NCI-H226 (cell line): ENCODE measurements around the gene CNST.
"Not testable (repeated sequence)": the region's sequence is repeated elsewhere in the genome, so short reads cannot be mapped to it uniquely, and the experiment has no call there.

Source experiments
- DNase-seq: peaks from one replicate; pipeline ENCODE4 v3.0.0-alpha.2; 2015

CNST gene

DNA sequence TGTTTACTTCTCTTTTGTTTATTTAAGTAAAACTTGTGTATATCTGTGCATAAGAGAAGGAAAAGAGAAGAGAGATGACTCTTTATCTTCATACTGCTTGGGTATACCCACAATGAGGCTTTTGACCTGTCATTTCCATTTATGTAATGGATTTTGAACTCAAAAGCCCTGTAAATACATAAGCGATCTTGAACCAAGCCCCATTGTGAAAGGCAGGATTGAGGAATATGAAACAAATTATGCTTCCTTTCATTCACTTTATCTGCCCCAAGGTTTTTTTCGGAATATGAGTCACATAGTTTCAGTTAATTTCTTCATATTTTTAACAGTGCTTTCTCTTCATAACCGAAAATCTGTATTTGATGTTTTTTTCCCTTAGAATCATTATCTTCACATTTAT, 21.4 kb downstream of the CNST start:
- DNase-seq = no peak

DNA sequence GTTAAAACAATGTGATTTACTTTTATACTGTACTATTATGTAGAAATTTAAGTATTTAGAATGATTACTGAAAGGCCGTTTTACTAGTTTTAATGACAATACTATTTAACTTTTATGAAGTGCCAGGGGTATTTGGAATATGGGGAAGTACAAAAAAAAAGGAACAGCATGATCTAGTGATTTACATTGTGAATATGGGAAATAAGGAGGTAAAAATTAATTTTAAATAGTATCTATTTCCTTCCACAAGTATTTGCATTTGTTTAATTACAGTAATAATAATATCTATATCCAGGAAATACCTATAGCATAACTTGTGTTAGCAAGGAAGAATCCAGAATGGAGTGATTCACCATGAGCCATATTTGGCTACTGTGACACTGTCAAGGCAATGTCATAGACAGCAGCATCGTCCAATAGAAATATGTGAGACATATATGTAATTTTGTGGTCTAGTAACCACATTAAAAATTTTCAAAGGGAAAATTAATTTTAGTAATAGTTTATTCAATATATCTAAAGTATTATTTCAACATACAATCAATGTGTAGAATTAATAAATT, 22.0 kb downstream of the CNST start:
- peak; percentile 22 for DNase-seq

DNA sequence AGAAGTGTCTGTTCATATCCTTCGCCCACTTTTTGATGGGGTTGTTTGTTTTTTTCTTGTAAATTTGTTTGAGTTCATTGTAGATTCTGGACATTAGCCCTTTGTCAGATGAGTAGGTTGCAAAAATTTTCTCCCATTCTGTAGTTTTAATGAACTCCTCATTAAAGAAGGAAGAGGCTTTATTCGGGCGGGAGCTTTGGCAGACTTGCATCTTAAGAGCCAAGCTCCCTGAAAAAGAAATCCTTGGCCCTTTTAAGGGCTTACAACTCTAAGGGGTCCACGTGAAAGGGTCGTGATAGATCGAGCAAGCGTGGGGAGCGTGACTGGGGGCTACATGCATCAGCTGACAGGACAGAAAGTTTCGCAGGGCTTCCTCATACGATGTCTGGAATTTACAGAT, 23.7 kb downstream of the CNST start:
- not testable (repeated sequence) for DNase-seq

DNA sequence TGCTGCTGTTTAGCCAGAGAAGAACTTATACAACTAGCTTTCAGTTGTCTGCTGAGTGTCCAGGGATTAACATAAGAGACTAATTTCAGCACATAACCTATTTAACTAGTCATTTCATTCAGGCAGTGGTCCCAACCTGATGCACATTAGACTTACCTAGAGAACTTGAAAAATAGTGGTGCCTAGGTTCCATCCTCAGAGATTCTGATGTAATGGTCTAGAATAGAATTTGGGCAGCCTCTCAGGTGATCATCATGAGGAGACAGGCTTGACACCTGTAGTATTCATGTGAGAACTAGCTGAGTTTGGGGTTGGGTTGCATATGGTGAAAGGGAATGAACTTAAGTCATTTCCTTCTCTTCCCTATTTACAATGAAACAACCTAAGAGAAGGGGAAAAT, 24.8 kb downstream of the CNST start:
- no peak for DNase-seq

DNA sequence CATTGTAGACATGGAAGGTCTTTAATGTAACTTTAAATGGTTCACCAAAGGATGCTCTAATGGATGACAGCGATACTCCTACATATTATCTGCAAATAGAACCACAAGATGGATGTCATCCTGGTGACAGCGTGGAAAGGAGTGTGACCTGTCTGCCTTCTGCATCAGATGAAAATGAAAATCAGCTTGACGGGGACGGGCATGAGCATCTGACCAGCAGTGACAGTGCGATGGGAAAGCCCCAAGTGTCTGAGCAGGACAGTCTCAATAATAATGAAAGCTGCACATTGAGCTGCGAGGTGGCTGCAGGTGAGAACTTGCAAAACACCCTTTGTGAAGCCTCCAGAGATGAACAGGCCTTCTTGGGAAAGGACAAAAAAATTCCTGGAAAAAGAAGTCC, 25.2 kb downstream of the CNST start:
- no peak for DNase-seq

DNA sequence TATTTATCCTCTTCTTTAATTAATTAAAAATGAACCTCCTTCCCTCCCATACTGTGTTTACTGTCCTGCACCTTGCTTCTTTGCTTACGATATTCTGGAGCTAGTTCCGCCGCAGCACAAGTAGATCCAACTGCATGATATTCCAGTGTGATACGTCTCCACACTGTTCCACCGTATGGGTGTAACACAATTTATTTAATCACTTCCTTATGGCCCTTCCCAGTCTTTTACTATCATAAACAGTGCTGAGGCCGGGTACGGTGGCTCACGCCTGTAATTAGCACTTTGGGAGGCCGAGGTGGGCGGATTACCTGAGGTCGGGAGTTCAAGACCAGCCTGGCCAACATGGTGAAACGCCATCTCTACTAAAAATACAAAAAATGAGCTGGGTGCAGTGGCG, 25.7 kb downstream of the CNST start:
- no peak for DNase-seq

DNA sequence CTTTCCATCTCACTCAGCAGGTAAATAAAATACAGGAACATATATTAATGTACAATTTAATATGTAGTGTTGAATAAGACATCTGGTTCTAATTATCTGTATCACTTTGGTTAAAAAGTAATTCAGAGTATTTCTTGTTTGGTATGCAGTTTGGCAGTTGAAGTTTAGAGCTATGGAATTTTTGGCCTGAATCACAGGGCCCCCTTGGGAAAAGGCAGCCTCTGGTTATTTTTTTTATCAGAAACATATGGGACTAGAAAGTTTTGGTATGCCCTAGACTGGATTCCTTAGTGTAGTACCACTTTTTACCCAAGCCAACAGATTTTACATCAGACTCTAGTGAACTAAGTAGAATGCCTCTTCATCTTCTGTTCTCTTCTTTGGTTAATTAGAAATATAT, 26.4 kb downstream of the CNST start:
- DNase-seq = no peak

DNA sequence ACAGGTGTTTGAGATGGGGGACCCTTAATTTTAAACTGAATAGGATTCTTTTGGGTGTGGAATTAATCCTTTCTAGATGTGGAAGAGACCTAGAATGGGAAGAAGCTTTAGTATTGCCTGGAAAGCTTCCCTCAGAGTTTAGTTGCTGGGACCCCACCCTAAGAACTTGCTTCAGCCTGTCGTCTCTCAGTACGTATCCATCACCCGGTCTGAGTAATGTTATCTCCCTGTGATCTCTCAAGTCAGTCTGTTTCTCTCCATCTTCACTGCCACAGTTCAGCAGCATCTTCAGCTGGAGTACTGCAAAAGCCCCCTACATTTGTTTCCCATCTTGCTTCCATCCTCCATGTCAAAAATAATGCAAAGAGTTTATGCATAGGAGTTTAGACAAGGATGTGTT, 28.9 kb downstream of the CNST start:
- DNase-seq = no peak

DNA sequence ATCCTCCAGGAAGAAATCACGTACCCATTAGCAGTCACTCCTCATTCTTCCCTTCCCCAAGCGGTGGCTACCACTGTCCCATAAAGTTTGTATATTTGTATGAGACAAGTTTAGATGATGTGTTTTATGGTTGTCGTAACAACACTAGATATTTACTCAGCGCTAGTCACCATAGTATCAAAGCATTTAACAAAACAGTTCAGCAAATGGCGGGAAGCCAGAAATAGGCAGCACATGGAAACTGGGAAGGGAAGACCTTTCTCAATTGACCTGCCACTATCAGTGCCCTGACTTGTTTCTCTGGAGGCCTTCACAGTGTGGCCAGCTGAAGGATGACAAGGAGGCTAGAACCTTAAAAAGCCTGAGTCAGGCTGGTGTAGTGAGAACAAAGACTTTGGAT, 31.1 kb downstream of the CNST start:
- peak; percentile 45 for DNase-seq

DNA sequence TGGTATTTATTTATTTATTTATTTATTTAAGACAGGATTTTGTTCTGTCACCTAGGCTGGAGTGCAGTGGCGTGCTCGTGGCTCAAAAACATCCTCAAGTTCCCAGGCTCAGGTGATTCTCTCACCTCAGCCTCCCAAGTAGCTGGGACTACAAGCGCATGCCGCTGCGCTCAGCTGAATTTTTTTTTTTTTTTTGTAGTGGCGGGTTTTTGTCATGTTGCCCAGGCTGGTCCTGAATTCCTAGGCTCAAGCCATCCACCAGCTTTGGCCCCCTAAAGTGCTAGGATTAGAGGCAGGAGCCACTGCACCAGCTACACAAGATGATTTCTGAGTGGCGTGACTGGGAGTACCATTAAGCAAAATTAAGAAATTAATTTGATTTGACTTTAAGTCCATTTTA, 31.7 kb downstream of the CNST start:
- DNase-seq = no peak

DNA sequence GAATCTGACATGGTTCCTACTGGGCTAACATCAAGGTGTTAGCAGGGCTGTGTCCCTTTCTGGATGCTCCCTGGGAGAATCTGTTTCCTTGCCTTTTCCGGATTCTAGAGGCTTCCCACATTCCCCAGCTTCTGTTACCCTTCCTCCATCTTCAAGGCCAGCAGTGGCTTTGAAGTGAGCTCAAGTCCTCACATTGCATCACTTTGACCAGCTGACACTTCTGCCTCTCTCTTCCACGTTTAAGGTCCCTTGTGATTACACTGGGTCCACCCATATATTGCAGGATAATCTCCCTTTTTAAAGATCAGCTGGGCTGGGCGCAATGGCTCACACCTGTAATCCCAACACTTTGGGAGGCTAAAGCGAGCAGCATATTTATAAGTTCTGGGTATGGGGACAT, 33.1 kb downstream of the CNST start:
- no peak for DNase-seq

DNA sequence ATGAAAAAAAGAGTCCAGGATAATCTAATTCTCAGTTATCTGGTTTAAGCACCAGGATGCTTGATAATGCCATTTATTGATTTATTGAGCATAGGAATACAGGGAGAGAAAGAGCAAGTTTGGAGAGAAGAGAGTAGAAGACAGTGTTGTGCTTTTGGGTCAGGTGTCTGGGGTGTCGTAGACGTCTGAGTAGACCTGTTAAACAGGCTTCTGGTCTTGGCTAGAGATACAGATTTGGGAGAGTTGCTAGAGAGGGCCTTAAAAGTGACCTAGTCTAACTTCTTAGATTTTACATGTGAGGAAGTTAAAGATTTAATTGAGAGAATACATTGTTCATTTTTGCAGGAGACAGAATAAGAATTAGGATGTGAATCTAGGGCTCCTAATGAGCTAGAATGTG, 34.3 kb downstream of the CNST start:
- DNase-seq = no peak

DNA sequence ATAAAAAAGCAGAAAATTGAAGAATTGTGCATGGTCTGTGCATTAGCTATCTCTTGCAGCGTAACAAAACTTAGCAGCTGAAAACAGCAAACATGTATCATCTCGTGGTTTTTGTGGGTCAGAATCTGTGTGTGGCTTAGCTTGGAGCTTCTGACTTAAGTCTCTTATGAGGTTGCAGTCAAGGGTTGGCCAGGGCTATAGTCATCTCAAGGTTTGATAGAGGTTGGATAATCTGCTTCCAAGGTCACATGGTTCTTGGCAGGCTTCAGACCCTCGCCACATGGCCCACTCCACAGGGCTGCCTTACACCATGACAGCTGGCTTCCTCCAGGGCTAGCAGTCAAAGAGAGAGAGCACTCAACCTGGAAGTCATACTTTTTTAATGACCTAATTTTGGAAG, 35.9 kb downstream of the CNST start:
- DNase-seq = no peak

DNA sequence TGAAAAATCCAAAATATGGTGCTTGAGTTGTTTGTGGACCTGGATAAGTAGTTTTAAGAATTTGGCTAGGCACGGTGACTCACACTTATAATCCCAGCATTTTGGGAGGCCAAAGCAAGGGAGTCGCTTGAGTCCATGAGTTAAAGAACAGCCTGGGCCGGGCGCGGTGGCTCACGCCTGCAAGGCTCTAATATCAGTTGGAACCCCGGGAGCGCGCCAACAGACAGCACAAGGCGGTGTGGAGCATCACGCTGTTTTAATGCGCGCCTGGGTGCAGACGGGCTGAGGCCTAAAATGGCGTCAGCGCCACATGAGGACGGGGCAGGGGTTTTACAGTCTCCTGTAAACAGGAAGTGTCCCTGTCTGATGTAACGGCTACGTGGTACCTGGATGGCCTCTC, 39.0 kb downstream of the CNST start:
- DNase-seq = not testable (repeated sequence)

DNA sequence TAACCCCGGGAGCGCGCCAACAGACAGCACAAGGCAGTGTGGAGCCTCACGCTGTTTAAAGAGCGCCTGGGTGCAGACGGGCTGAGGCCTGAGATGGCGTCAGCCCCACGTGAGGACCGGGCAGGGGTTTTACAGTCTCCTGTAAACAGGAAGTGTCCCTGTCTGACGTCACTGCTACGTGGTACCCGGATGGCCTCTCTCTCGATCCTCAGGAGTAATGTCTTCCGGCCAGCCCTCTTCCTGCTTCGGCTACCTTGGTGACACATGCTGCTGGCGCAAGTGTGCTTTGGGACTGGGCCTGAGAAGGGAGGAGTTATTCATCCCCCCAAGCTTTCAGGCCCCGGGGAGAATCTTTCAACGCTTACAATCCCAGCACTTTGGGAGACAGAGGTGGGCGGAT, 41.2 kb downstream of the CNST start:
- DNase-seq = no peak

DNA sequence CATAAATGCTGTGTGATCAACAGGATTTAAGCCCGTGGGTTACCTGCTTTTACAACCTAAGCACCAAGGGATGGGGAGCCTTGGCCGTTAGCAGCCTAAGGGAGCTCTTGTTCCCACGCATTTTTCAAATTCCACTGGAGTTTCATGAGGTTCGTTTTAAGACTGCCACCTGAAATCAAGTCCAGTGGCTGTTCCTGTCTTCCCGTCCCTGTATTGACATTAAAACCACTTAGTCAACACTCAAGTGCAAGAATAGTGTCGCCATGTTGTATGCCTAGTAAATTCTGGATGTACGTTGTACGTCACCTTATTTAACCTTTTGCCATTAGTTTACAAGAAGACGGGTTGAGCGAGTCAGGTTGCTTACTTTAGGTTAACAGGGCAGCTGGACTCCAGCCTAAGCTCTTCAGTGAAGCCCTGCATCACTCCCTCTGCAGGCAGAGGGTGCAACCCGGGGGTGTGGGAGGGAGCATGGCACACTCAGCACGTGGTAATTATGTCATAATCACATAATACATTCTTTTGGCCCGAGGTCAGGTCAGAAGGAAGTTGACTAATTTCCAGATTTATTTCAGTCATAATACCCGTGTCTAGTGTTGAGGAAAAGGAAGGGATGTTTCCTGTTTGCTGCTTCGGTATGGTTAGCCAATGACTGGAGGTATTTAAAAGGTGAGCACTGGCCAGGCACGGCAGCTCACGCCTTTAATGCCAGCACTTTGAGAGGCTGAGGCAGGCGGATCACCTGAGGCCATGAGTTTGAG, 42.5 kb downstream of the CNST start:
- DNase-seq = peak; percentile 96

DNA sequence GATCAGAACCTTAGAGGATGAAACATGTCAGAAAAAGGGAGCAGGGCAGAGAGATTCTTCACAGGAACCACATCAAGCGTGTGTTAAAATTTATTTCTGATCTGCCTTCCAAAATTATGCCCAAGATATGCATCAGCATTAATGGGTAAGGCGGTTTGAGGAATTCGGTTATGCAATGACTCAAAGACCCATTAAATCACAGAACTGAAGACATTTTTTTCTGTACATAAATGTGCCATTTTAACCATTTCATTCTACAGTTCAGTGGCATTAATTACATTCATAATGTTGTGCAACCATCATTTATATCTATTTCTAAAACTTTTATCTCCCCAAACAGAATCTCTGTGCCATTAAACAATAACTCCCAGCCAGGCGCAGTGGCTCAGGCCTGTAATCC, 43.4 kb downstream of the CNST start:
- peak; percentile 26 for DNase-seq

DNA sequence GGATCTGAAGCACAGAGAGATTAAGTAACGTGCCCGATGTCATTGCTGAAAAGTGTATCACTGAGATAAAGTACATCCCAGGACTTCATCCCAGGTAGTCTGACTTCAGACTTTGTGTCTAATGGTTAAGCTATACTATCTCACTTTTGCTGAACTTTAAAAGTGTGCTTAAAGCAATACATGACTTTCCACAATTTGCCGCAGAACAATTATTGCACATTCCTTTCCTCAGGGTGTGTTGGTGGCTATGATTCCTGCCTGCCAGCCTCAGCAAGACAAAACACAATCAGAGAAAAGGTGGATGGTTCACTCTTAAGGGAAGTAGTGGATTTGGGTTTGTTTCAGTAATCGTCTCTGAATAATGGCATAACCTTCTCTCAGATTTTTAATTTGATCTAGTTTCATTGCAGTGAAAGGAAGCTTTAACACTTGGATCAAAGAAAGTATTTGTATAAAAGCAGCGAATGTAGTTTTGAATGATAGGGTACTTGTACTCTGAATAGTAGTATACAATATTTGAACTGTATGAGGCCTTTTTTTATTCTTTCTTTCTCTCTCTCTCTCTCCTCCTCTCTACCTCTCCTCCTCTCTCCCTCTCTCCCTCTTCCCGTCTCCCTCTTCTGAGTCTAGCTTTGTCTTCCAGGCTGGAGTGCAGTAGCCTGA, 47.0 kb downstream of the CNST start:
- no peak for DNase-seq

DNA sequence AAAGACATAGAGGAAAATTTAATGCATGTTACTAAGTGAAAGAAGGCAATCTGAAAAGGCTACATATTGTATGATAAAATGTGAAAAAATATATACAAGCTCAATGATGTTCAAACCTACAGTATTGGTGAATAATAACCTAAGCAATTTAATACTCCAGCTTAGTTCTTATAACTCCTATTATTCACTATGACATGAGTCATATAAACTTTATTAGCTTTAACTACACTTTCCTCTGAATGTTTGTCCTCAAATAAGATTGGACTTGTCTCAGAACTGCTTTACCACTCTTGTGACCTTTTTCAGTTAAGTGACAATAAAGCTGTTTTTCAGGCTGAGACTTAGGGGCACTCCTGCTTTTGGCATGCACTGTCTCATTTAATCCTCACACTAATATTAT, 50.9 kb downstream of the CNST start:
- no peak for DNase-seq

DNA sequence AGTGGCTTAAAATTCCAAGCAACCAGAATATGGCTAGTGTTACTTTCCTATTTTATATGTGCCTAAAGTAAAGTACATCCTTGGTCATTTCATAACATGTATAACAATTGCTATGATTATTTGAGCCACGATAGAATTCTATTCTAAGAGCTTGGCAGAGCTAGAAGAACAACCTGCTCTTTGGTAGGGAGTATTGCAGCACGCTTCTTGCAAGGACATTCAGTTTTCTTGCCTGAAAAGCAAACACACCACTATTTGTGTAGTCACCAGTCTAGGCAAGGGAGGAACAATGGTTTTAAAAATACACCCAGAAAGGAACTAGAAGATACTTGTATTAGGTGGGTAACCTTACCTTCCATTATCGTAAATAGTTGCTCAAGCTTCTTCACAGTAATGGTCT, 51.5 kb downstream of the CNST start:
- no peak for DNase-seq

DNA sequence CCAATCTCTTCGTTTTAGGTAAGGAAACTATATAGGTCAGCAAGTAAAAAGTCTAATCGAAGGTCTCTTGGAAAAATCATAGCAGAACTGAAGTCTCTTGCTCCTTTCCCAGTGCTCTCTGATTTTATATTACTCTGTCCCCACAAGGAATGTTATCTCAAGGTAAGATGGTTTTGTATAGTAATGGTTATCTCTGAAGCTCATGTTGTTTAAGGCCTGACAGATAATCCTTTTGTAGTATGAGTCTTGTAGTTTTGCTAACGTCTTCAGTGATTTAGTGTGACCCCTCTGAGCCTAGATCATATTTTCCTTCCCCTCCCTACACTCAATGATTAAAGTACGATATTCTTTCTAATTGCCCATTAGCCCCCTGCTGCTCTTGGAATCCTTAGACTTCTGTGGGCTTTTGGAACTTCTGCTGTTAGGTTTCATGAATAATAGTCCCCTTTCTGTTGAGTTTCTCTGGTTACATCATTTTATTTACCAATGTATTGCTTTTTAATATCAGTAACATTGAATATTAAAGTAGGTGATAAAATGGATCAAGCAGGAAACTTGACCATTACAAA, 52.1 kb downstream of the CNST start:
- no peak for DNase-seq

DNA sequence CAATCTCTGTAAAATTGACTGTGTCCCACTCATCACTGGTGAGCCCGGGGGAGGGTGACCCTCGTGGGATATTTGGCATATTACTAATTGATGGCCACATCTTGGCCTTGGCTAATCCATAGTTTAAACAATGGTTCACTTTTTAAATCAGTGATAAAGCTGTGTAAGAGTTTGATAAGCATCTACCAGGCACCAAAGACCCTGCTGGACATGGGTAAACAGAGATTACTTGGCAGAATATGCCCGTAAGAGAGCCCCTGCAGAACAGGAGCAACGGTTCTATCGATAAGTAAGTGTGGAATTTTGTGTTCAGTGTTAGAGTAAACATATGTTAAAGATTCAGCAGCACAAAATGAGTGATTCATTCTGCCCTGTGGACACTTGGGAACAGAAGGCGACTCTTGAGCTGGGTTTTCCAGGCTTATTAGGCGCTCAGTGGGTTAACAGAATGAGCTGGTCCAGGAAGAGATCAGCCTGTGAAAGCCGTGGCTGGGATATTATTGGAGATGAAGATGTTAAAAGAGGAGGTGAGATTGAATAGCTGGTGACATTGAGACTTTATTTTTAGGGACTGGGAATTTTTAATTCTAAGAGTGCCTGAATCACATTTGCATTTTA, 55.9 kb downstream of the CNST start:
- DNase-seq = no peak

DNA sequence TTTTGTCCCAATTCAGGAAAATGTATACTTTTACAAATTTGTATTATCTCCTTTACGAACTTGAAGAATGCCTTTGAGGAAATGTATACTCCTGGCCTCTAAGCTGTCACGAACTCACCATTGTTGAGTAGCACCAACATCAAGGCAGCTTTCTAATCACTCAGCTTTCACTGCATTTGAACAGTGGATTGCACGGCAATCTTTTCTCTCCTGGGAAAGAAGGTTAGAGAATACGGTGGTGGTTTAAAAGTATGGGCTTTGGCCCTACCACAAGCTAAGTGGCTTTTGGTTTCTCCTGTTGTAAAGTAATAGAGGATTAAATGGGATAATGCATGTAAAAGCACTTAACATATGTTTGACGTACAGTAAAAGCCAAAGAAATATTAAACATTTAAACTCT, 57.8 kb downstream of the CNST start:
- no peak for DNase-seq

DNA sequence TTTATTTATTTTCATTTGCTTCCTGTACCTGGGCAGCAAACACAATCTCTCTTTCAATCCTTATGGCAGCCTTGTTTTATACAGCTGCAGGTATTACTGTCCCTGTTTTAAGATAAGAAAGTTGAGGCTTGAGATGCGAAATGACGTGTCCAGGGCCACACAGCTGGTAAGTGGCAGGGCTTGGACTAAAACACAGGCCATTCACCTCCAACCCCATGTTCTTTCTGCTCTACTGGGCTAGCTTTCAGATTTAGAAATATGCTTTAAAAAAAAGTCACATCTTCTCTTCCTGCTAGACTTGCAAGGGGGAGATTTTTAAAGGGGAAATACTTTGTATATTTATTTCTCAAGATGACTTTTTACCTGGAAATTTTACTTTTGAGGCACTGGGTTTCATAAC, 62.8 kb downstream of the CNST start:
- DNase-seq = no peak
